GM23338 (cell line): ENCODE measurements around the gene ELN. TPM values are rescaled to one million over a fixed set of nuclear protein-coding genes. Genes with fewer than 3 reads are reported as not detected.

Source experiments
- ATAC-seq: fragments of 200-7000 bp; cut with Tn5 transposase; 3 replicates; pipeline ENCODE4 v1.9.1; 2020
- DNase-seq: peaks from one replicate; pipeline ENCODE4 v3.0.0-alpha.2; 2015; ENCODE audit warnings: low spot score
- H2AFZ ChIP-seq: fragments of 200-600 bp; sonication (generic); 2 replicates; pipeline ENCODE4 v1.8.0; 2016; ENCODE audit warnings: antibody characterized with exemption, mild to moderate bottlenecking, moderate library complexity
- H3F3A ChIP-seq: fragments of 200-600 bp; sonication (generic); replicated peaks from 2 replicates; pipeline ENCODE4 v1.8.0; 2017; ENCODE audit warnings: antibody characterized with exemption, mixed run types, low read depth
- H3K27ac ChIP-seq: fragments of 200-600 bp; sonication (generic); 2 replicates; pipeline ENCODE4 v1.6.1; 2016; ENCODE audit warnings: low read depth
- H3K27me3 ChIP-seq: fragments of 200-600 bp; sonication (generic); 2 replicates; pipeline ENCODE4 v1.8.0; 2016; ENCODE audit warnings: mild to moderate bottlenecking, mixed run types, moderate library complexity; ENCODE audit not compliant: insufficient read depth
- H3K36me3 ChIP-seq: fragments of 200-600 bp; sonication (generic); 2 replicates; pipeline ENCODE4 v1.8.0; 2016; ENCODE audit warnings: mild to moderate bottlenecking; ENCODE audit not compliant: insufficient read depth
- H3K4me1 ChIP-seq: fragments of 200-600 bp; sonication (generic); 2 replicates; pipeline ENCODE4 v1.8.0; 2016; ENCODE audit warnings: mild to moderate bottlenecking, moderate library complexity; ENCODE audit not compliant: insufficient read depth
- H3K4me2 ChIP-seq: fragments of 200-600 bp; sonication (generic); 2 replicates; pipeline ENCODE4 v1.7.1; 2017; ENCODE audit warnings: mixed run types
- H3K4me3 ChIP-seq: fragments of 200-600 bp; sonication (generic); 2 replicates; pipeline ENCODE4 v1.6.1; 2016; ENCODE audit warnings: mixed run types
- H3K79me2 ChIP-seq: fragments of 200-600 bp; sonication (generic); replicated peaks from 2 replicates; pipeline ENCODE4 v1.8.0; 2017; ENCODE audit warnings: mild to moderate bottlenecking; ENCODE audit not compliant: insufficient read depth
- H3K9me2 ChIP-seq: fragments of 200-600 bp; sonication (generic); 2 replicates; pipeline ENCODE4 v1.8.0; 2017; ENCODE audit not compliant: insufficient read depth
- H4K20me1 ChIP-seq: fragments of 200-600 bp; sonication (generic); replicated peaks from 2 replicates; pipeline ENCODE4 v1.8.0; 2017; ENCODE audit warnings: mild to moderate bottlenecking; ENCODE audit not compliant: insufficient read depth
- H3K27ac Mint-ChIP-seq: 2 replicates; pipeline ENCODE4 v1.8.0; 2020; ENCODE audit warnings: inconsistent platforms, mild to moderate bottlenecking, moderate library complexity, mixed read lengths
- H3K27me3 Mint-ChIP-seq: 3 replicates; pipeline ENCODE4 v1.8.0; 2022; ENCODE audit warnings: low read depth, mild to moderate bottlenecking, moderate library complexity, mixed read lengths, inconsistent platforms; ENCODE audit not compliant: insufficient read depth, poor library complexity
- H3K36me3 Mint-ChIP-seq: 3 replicates; pipeline ENCODE4 v1.8.0; 2021; ENCODE audit warnings: low read depth, mild to moderate bottlenecking, inconsistent platforms, moderate library complexity, mixed read lengths
- H3K4me1 Mint-ChIP-seq: 3 replicates; pipeline ENCODE4 v1.8.0; 2020; ENCODE audit warnings: mild to moderate bottlenecking, inconsistent platforms, mixed read lengths
- H3K4me3 Mint-ChIP-seq: 3 replicates; pipeline ENCODE4 v1.8.0; 2021; ENCODE audit warnings: moderate library complexity, mild to moderate bottlenecking, inconsistent platforms, mixed read lengths
- H3K9me3 Mint-ChIP-seq: 3 replicates; pipeline ENCODE4 v1.8.0; 2020; ENCODE audit warnings: moderate library complexity, mild to moderate bottlenecking, inconsistent platforms, mixed read lengths
- CREB1 ChIP-seq: fragments of 250-450 bp; sonication (Bioruptor Pico); IDR thresholded peaks from 2 replicates; pipeline ENCODE4 v1.5.0; 2020; ENCODE audit warnings: low read depth, mild to moderate bottlenecking, moderate library complexity
- ETS1 ChIP-seq: IDR thresholded peaks from 2 replicates; pipeline ENCODE4 v1.6.1; 2016; ENCODE audit warnings: antibody characterized with exemption
- EZH2 ChIP-seq: fragments of 200-600 bp; sonication (generic); IDR thresholded peaks from one replicate; pipeline ENCODE4 v1.8.0; 2017; ENCODE audit warnings: antibody characterized with exemption, mild to moderate bottlenecking, low read depth; ENCODE audit not compliant: unreplicated experiment
- ZNF331 ChIP-seq: fragments of 250-450 bp; sonication (Bioruptor Pico); IDR thresholded peaks from 2 replicates; pipeline ENCODE4 v1.5.0; 2020; ENCODE audit warnings: low read depth, mild to moderate bottlenecking, moderate library complexity
- ZNF462 ChIP-seq: fragments of 250-450 bp; sonication (Bioruptor Pico); IDR thresholded peaks from 2 replicates; pipeline ENCODE4 v1.5.0; 2020; ENCODE audit warnings: mild to moderate bottlenecking, moderate library complexity
- polyA plus RNA-seq: library from polyadenylated mRNA; unstranded; fragments of >200 nt; fragmentation: Nextera tagmentation; extraction: Ambion mirVana; gene quantifications from 2 replicates; pipeline ENCODE4 v1.2.1, GENCODE V29; 2016
- total RNA-seq: library from RNA; depleted of rRNA; stranded (reverse); fragments of >200 nt; shearing (Covaris generic); gene quantifications from 2 replicates; pipeline ENCODE4 v1.2.3, GENCODE V29; 2014

Gene ELN
- total and polyA plus RNA-seq, 2 experiments from 2014 or later = 1.1 to 5.6 TPM

GRCh38 chr7:74101061-74101681, 73.2 kb downstream of the ELN start:
- H3K27ac ChIP-seq = no peak overlapping the region
- no peaks in the 10 kb centered on the region for H3K79me2 ChIP-seq
- no peak for TF ChIP-seq EZH2
- TF ChIP-seq CREB1 = no peak
- no peak for TF ChIP-seq ETS1
- no peak for TF ChIP-seq ZNF331 (CRISPR knock-in tag)
- TF ChIP-seq ZNF462 (CRISPR knock-in tag) = no peak
- ATAC-seq (no peak), DNase-seq (no peak)
- H3K36me3 ChIP-seq = peaks cover 18% of the 10 kb centered on the region
- no peaks in the 10 kb centered on the region for H3K27me3 ChIP-seq
- H4K20me1 ChIP-seq = no peaks in the 10 kb centered on the region
- no peak overlapping the region for H2AFZ ChIP-seq
- H3K4me1 ChIP-seq = no peaks in the 10 kb centered on the region
- no peak overlapping the region for H3K4me2 ChIP-seq
- Mint-ChIP-seq H3K4me1 (no peaks in the 10 kb centered on the region), H3K27me3 (peaks cover 4% of the 10 kb centered on the region), H3K36me3 (peaks cover 75% of the 10 kb centered on the region), H3K27ac (no peak overlapping the region; the same call in 1 of the 2 replicates), H3K9me3 (peaks cover 10% of the 10 kb centered on the region; the same call in 2 of the 3 replicates), H3K4me3 (no peak overlapping the region)
- no peak overlapping the region for H3K4me3 ChIP-seq
- H3F3A ChIP-seq = 0 out of 2 replicates have a peak, but pooled peaks cover 3% of the 10 kb centered on the region
- H3K9me2 ChIP-seq = no peaks in the 10 kb centered on the region
